ENCODE data around the gene SRD5A3.

Gene SRD5A3

GRCh38 chr4:55366621-55367020 is 20.6 kb downstream of the SRD5A3 start:
- no peak for DNase-seq (ENCODE audit: low read depth, low spot score)

GRCh38 chr4:55367084-55367722 is 21.2 kb downstream of the SRD5A3 start:
- no peak overlapping the region for H3K4me3 ChIP-seq (ENCODE audit: low read length)
- DNase-seq (ENCODE audit: low read depth, low spot score), result no peak

More at GRCh38 chr4:55366621-55367020, 20.6 kb downstream of the SRD5A3 start:
- no peak overlapping the region for H3K4me3 ChIP-seq (ENCODE audit: low read length)

- H3K4me3 ChIP-seq (ENCODE audit: low read length), result no peak overlapping the region
Measured at GRCh38 chr4:55369968-55370367, 23.9 kb downstream of the SRD5A3 start.

GRCh38 chr4:55372259-55372658 is 26.2 kb downstream of the SRD5A3 start:
- no peak for DNase-seq (ENCODE audit: low read depth, low spot score)

More at GRCh38 chr4:55369968-55370367, 23.9 kb downstream of the SRD5A3 start:
- DNase-seq (ENCODE audit: low read depth, low spot score), result no peak

GRCh38 chr4:55373461-55373860 is 27.4 kb downstream of the SRD5A3 start:
- H3K4me3 ChIP-seq (ENCODE audit: low read length), result no peak overlapping the region
- DNase-seq (ENCODE audit: low read depth, low spot score), result no peak

More at GRCh38 chr4:55372259-55372658, 26.2 kb downstream of the SRD5A3 start:
- H3K4me3 ChIP-seq (ENCODE audit: low read length), result no peak overlapping the region

GRCh38 chr4:55376698-55377097 is 30.7 kb downstream of the SRD5A3 start:
- DNase-seq (ENCODE audit: low read depth, low spot score), result no peak
- no peak overlapping the region for H3K4me3 ChIP-seq (ENCODE audit: low read length)

- DNase-seq (ENCODE audit: low read depth, low spot score), result no peak
- no peak overlapping the region for H3K4me3 ChIP-seq (ENCODE audit: low read length)
Measured at GRCh38 chr4:55378617-55379467, 32.8 kb downstream of the SRD5A3 start.

GRCh38 chr4:55380576-55380975 is 34.5 kb downstream of the SRD5A3 start:
- DNase-seq (ENCODE audit: low read depth, low spot score), result no peak
- H3K4me3 ChIP-seq (ENCODE audit: low read length), result no peak overlapping the region

- no peak for DNase-seq (ENCODE audit: low read depth, low spot score)
- H3K4me3 ChIP-seq (ENCODE audit: low read length), result no peak overlapping the region
Measured at GRCh38 chr4:55381502-55381901, 35.5 kb downstream of the SRD5A3 start.

- H3K4me3 ChIP-seq (ENCODE audit: low read length), result no peak overlapping the region
- no peak for DNase-seq (ENCODE audit: low read depth, low spot score)
Measured at GRCh38 chr4:55382488-55383003, 36.5 kb downstream of the SRD5A3 start.

GRCh38 chr4:55385201-55385649 is 39.2 kb downstream of the SRD5A3 start:
- DNase-seq (ENCODE audit: low read depth, low spot score), result no peak
- H3K4me3 ChIP-seq (ENCODE audit: low read length), result no peak overlapping the region

GRCh38 chr4:55386073-55386472 is 40.0 kb downstream of the SRD5A3 start:
- peak; percentile 43 for DNase-seq (ENCODE audit: low read depth, low spot score)
- H3K4me3 ChIP-seq (ENCODE audit: low read length), result no peak overlapping the region

GRCh38 chr4:55386840-55387239 is 40.8 kb downstream of the SRD5A3 start:
- peak; percentile 51 for DNase-seq (ENCODE audit: low read depth, low spot score)
- H3K4me3 ChIP-seq (ENCODE audit: low read length), result no peak overlapping the region

- no peak overlapping the region for H3K4me3 ChIP-seq (ENCODE audit: low read length)
- no peak for DNase-seq (ENCODE audit: low read depth, low spot score)
Measured at GRCh38 chr4:55393461-55394320, 47.6 kb downstream of the SRD5A3 start.

GRCh38 chr4:55395218-55395528 is 49.1 kb downstream of the SRD5A3 start:
- DNase-seq (ENCODE audit: low read depth, low spot score), result no peak
- H3K4me3 ChIP-seq (ENCODE audit: low read length), result peak overlapping the region; percentile 84

- peak; percentile 75 for DNase-seq (ENCODE audit: low read depth, low spot score)
- peak within 1 kb of the TSS; percentile 84 for H3K4me3 ChIP-seq (ENCODE audit: low read length)
Measured at GRCh38 chr4:55395529-55396307, 49.7 kb downstream of the SRD5A3 start, which contains the start of gene TMEM165. TSS of gene TMEM165 (plus strand) at chr4:55395957. CDS start at chr4:55396190, 233 bp downstream.

GRCh38 chr4:55396308-55397125 is 50.5 kb downstream of the SRD5A3 start:
- H3K4me3 ChIP-seq (ENCODE audit: low read length), result peak overlapping the region; percentile 84
- DNase-seq (ENCODE audit: low read depth, low spot score), result no peak

GRCh38 chr4:55397126-55397436 is 51.0 kb downstream of the SRD5A3 start:
- H3K4me3 ChIP-seq (ENCODE audit: low read length), result peak overlapping the region; percentile 84
- DNase-seq (ENCODE audit: low read depth, low spot score), result no peak
